ENCODE results near the gene ARHGAP23. TPM values are rescaled to one million over a fixed set of nuclear protein-coding genes. Genes with fewer than 3 reads are reported as not detected.

The ARHGAP23 gene
- total and polyA plus RNA-seq, 2 donors (not counting 3 experiments of a cell fraction or from before 2014, with no cell fraction given): 25.4 to 190 TPM

DNA sequence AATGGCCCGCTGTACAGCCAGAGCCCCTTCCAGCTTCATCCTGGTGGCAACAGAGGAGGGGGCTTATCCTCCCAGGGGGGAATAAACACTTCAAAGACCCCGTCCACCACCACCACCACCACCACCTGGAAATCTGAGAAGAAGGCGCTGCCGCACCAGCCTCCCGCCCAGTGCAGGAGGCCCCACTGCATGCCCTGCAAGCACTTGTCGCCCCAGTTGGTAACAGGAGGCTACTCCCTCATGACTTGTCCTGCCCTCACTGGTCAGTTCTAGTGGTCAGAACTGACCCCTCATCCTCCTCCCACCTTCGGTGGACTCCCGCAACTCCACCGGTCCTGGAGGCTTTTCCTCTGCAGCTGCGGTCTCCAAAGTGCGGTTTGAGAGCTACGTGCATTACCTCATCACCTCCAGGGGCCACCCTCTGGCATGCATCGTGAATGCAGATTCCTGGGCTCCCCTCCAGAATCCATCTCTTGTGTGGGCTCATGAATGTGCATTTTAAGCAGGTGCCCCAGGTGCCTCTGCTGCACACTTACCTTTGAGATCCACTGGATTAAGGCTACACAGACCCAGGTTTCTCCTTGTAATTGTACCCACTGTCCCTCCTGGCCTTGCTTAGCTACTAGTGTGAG is 105.7 kb downstream of the ARHGAP23 start:
- Histone ChIP-seq H3K36me3 (ENCODE audit: control insufficient read depth in 2 of 2, extremely low read depth in 1 of 2, insufficient read depth in 2 of 2, low read length in 2 of 2) (no peaks in the 10 kb centered on the region), H3K9me3 (replicated peaks; ENCODE audit: control insufficient read depth, insufficient read depth, low read length) (no peaks in the 10 kb centered on the region), H3K79me2 (ENCODE audit: control insufficient read depth, insufficient read depth, low read length) (no peaks in the 10 kb centered on the region), H3K9ac (replicated peaks; ENCODE audit: extremely low read depth, insufficient read depth, low read length) (no peak overlapping the region), H3K4me3 (replicated peaks in 1 of 3; ENCODE audit: insufficient read depth in 1 of 3, low read depth in 1 of 3, low read length in 3 of 3) (no peak overlapping the region), H3K9me1 (replicated peaks; ENCODE audit: control insufficient read depth, extremely low read depth, insufficient read depth, low read length) (no peaks in the 10 kb centered on the region), H3K27me3 (ENCODE audit: control insufficient read depth in 2 of 2, insufficient read depth in 2 of 2, low read length in 2 of 2) (peaks cover 0 to 3% of the 10 kb centered on the region in 2 experiments), H4K20me1 (replicated peaks; ENCODE audit: control insufficient read depth, extremely low read depth, insufficient read depth, low read length) (no peaks in the 10 kb centered on the region), H3K4me2 (ENCODE audit: insufficient read depth, low read length) (no peak overlapping the region), H3K27ac (ENCODE audit: insufficient read depth, low read depth, low read length) (no peak overlapping the region), H3K4me1 (ENCODE audit: control insufficient read depth, extremely low read depth, insufficient read depth, low read length) (no peaks in the 10 kb centered on the region), H2AFZ (ENCODE audit: low read depth, low read length) (no peak overlapping the region)
- TF ChIP-seq FOS (IDR thresholded peaks at IDR 0.05; ENCODE audit: borderline replicate concordance, insufficient read depth, low read length) (no peak), EZH2 (IDR thresholded peaks at IDR 0.05; ENCODE audit: borderline replicate concordance, low read depth, low read length, severe bottlenecking) (no peak), POLR2A (IDR thresholded peaks at IDR 0.05; ENCODE audit: low read depth, low read length) (no peak), MYC (IDR thresholded peaks at IDR 0.05; ENCODE audit: low read depth, low read length) (no peak), POLR2AphosphoS5 (IDR thresholded peaks at IDR 0.05; ENCODE audit: insufficient read depth, low read depth, low read length) (no peak), MAX (IDR thresholded peaks at IDR 0.05; ENCODE audit: insufficient read depth, insufficient read length) (no peak), JUN (IDR thresholded peaks at IDR 0.05; ENCODE audit: borderline replicate concordance, insufficient read depth, insufficient read length, low read depth) (no peak), GATA2 (IDR thresholded peaks at IDR 0.05; ENCODE audit: insufficient read depth, insufficient read length, low read depth, low read length) (no peak)
- TF ChIP-seq, protein P1, sequence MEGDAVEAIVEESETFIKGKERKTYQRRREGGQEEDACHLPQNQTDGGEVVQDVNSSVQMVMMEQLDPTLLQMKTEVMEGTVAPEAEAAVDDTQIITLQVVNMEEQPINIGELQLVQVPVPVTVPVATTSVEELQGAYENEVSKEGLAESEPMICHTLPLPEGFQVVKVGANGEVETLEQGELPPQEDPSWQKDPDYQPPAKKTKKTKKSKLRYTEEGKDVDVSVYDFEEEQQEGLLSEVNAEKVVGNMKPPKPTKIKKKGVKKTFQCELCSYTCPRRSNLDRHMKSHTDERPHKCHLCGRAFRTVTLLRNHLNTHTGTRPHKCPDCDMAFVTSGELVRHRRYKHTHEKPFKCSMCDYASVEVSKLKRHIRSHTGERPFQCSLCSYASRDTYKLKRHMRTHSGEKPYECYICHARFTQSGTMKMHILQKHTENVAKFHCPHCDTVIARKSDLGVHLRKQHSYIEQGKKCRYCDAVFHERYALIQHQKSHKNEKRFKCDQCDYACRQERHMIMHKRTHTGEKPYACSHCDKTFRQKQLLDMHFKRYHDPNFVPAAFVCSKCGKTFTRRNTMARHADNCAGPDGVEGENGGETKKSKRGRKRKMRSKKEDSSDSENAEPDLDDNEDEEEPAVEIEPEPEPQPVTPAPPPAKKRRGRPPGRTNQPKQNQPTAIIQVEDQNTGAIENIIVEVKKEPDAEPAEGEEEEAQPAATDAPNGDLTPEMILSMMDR (IDR thresholded peaks at IDR 0.05; ENCODE audit: extremely low read depth in 1 of 2, insufficient read depth in 1 of 2, low read depth in 1 of 2, low read length in 2 of 2): no peak
- no peak for FAIRE-seq
- intact Hi-C loops (cut with micrococcal nuclease): no loop called here
- DNase-seq (ENCODE audit: low read depth, low spot score): no peak
- dilution Hi-C loops (cut with MboI; ENCODE audit: extremely low pct_ligation_motif_present, low sequenced_read_pairs): no loop called here
- POLR2A ChIA-PET: no interaction called here
- CTCF ChIA-PET: interaction anchor here (1.0 to 5.2 kb wide), 7 partner anchors 13 to 185 kb away, joined by 3 to 72 read pairs (median 5); no protein-coding TSS in a partner anchor
- BruUV-seq (replicated peaks): no TSS peak
